ENCODE data around the gene PARD6B. TPM values are rescaled to one million over a fixed set of nuclear protein-coding genes. Genes with fewer than 3 reads are reported as not detected.

The PARD6B gene
- total RNA-seq, 1 donor from 2014 or later: 52.2 TPM

GRCh38 chr20:50724112-50724725 is 7.2 kb upstream of the PARD6B start:
- Mint-ChIP-seq H3K9me3 (no peaks in the 10 kb centered on the region), H3K4me3 (no peak overlapping the region), H3K36me3 (no peaks in the 10 kb centered on the region), H3K27ac (no peak overlapping the region), H3K27me3 (ENCODE audit: low read depth) (no peaks in the 10 kb centered on the region), H3K4me1 (peaks cover 39% of the 10 kb centered on the region)
- TF ChIP-seq CTCF (IDR thresholded peaks at IDR 0.05; ENCODE audit: unreplicated experiment): no peak
- no peak for DNase-seq (ENCODE audit: low spot score in 2 of 2, unreplicated experiment in 2 of 2)

- Mint-ChIP-seq H3K27me3 (ENCODE audit: low read depth) (no peaks in the 10 kb centered on the region), H3K36me3 (no peaks in the 10 kb centered on the region), H3K4me3 (no peak overlapping the region), H3K4me1 (peaks cover 44% of the 10 kb centered on the region), H3K9me3 (no peaks in the 10 kb centered on the region), H3K27ac (no peak overlapping the region)
- TF ChIP-seq CTCF (IDR thresholded peaks at IDR 0.05; ENCODE audit: unreplicated experiment): no peak
- DNase-seq (ENCODE audit: low spot score in 2 of 2, unreplicated experiment in 2 of 2): peak; percentile 80 to 87
These were observed 6.3 kb upstream of the PARD6B start for GRCh38 chr20:50724851-50725723.

- H3K4me3 Mint-ChIP-seq: no peak overlapping the region
- no peaks in the 10 kb centered on the region for H3K27me3 Mint-ChIP-seq (ENCODE audit: low read depth)
- H3K4me1 Mint-ChIP-seq: peaks cover 47% of the 10 kb centered on the region
- H3K27ac Mint-ChIP-seq: no peak overlapping the region
- H3K36me3 Mint-ChIP-seq: no peaks in the 10 kb centered on the region
- H3K9me3 Mint-ChIP-seq: no peaks in the 10 kb centered on the region
- no peak for TF ChIP-seq CTCF (IDR thresholded peaks at IDR 0.05; ENCODE audit: unreplicated experiment)
- no peak for DNase-seq (ENCODE audit: low spot score in 2 of 2, unreplicated experiment in 2 of 2)
These were observed 5.7 kb upstream of the PARD6B start for GRCh38 chr20:50725724-50726005.

GRCh38 chr20:50726955-50727791 is 4.2 kb upstream of the PARD6B start:
- Mint-ChIP-seq H3K27me3 (ENCODE audit: low read depth) (no peaks in the 10 kb centered on the region), H3K36me3 (no peaks in the 10 kb centered on the region), H3K4me3 (no peak overlapping the region), H3K4me1 (peaks cover 45% of the 10 kb centered on the region), H3K27ac (peak overlapping the region; percentile 98), H3K9me3 (no peaks in the 10 kb centered on the region)
- no peak for TF ChIP-seq CTCF (IDR thresholded peaks at IDR 0.05; ENCODE audit: unreplicated experiment)
- no peak for DNase-seq (ENCODE audit: low spot score in 2 of 2, unreplicated experiment in 2 of 2)

GRCh38 chr20:50727792-50728485 is 3.4 kb upstream of the PARD6B start:
- H3K9me3 Mint-ChIP-seq: no peaks in the 10 kb centered on the region
- H3K27me3 Mint-ChIP-seq (ENCODE audit: low read depth): peaks cover 3% of the 10 kb centered on the region
- DNase-seq (ENCODE audit: low spot score in 2 of 2, unreplicated experiment in 2 of 2): no peak
- H3K4me3 Mint-ChIP-seq: no peak overlapping the region
- peaks cover 48% of the 10 kb centered on the region for H3K4me1 Mint-ChIP-seq
- TF ChIP-seq CTCF (IDR thresholded peaks at IDR 0.05; ENCODE audit: unreplicated experiment): no peak
- H3K27ac Mint-ChIP-seq: peak overlapping the region; percentile 98
- H3K36me3 Mint-ChIP-seq: no peaks in the 10 kb centered on the region
